ENCODE data around the gene KRT78. TPM values are rescaled to one million over a fixed set of nuclear protein-coding genes. Genes with fewer than 3 reads are reported as not detected.

KRT78 gene
- total RNA-seq, 1 experiment from 2014 or later, result 0.15 TPM

DNA sequence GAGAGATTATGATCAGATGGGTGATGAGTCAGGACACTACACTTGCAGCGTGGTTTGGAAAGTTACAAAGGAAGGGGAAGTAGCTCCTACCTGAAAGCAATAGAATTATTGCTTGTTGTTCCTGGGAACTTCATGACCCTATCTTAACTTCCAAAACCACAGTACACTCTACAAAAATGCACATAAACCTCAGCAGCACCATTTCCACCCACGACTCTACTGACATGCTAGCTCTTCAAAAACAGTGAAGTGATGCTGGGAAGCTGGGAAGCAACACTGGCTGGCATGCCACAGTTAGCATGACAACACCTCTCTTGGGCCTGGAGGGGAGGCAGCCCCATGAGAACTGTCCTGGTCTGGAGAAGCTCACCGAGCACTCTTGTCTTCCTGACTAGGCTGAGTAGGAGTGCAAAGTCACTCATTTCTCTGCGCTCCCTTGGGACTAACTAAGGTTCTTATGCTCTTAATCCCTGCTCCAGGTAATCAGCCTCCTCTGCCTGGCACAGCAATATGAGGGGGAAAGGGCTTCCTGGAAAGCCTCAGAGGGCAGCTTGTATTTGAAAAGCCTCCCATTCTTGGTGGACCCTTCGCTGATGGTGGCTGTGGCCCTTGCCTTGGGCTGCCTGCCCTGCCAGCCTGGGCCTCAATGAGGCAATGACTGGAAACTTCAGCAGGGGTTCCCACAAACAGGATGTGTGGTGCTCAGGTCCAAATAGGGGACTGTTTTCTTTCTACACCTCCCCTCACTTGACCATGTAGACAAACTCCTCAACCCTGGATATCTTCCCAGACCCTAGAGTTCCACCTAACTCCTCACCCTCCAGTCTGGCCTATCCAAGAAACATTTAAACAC is 54.1 kb downstream of the KRT78 start:
- Histone ChIP-seq H3K4me1 (ENCODE audit: insufficient read depth, low read length) (peaks cover 47% of the 10 kb centered on the region), H3K36me3 (ENCODE audit: low read depth, low read length) (no peaks in the 10 kb centered on the region), H3K27me3 (ENCODE audit: low read length) (no peaks in the 10 kb centered on the region), H3K9ac (ENCODE audit: low read length) (peak overlapping the region; percentile 71), H3K9me3 (ENCODE audit: low read length) (no peaks in the 10 kb centered on the region), H3K79me2 (ENCODE audit: low read length) (no peaks in the 10 kb centered on the region), H2AFZ (ENCODE audit: low read length) (no peak overlapping the region), H3K27ac (ENCODE audit: low read length) (peak overlapping the region; percentile 96), H4K20me1 (ENCODE audit: low read length) (no peaks in the 10 kb centered on the region), H3K9me2 (replicated peaks; ENCODE audit: low read length) (no peaks in the 10 kb centered on the region), H3F3A (ENCODE audit: low read length, unreplicated experiment) (no peaks in the 10 kb centered on the region), H3K4me3 (ENCODE audit: low read length) (no peak overlapping the region), H3K4me2 (ENCODE audit: low read length) (peak overlapping the region; percentile 32; the same call in 1 of the 2 replicates)
- ATAC-seq (peak; percentile 43), DNase-seq (peak; percentile 85)
- intact Hi-C loops (cut with micrococcal nuclease), result no loop called here
- BruUV-seq (replicated peaks), result no TSS peak
- ChIA-PET CTCF (interaction anchor here (1.0 kb wide), 1 partner anchor 85 kb away, joined by 7 read pairs; no protein-coding TSS in a partner anchor), POLR2A (ENCODE audit: unreplicated experiment) (no interaction called here)
- TF ChIP-seq EZH2 (IDR thresholded peaks at IDR 0.05; ENCODE audit: low read length, unreplicated experiment), result no peak
- TF ChIP-seq, protein P1, sequence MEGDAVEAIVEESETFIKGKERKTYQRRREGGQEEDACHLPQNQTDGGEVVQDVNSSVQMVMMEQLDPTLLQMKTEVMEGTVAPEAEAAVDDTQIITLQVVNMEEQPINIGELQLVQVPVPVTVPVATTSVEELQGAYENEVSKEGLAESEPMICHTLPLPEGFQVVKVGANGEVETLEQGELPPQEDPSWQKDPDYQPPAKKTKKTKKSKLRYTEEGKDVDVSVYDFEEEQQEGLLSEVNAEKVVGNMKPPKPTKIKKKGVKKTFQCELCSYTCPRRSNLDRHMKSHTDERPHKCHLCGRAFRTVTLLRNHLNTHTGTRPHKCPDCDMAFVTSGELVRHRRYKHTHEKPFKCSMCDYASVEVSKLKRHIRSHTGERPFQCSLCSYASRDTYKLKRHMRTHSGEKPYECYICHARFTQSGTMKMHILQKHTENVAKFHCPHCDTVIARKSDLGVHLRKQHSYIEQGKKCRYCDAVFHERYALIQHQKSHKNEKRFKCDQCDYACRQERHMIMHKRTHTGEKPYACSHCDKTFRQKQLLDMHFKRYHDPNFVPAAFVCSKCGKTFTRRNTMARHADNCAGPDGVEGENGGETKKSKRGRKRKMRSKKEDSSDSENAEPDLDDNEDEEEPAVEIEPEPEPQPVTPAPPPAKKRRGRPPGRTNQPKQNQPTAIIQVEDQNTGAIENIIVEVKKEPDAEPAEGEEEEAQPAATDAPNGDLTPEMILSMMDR (conservative IDR thresholded peaks at IDR 0.05; ENCODE audit: low read depth, low read length), result no peak
- no peak for TF ChIP-seq EZH2phosphoT487 (IDR thresholded peaks at IDR 0.05; ENCODE audit: borderline replicate concordance, low read length)

DNA sequence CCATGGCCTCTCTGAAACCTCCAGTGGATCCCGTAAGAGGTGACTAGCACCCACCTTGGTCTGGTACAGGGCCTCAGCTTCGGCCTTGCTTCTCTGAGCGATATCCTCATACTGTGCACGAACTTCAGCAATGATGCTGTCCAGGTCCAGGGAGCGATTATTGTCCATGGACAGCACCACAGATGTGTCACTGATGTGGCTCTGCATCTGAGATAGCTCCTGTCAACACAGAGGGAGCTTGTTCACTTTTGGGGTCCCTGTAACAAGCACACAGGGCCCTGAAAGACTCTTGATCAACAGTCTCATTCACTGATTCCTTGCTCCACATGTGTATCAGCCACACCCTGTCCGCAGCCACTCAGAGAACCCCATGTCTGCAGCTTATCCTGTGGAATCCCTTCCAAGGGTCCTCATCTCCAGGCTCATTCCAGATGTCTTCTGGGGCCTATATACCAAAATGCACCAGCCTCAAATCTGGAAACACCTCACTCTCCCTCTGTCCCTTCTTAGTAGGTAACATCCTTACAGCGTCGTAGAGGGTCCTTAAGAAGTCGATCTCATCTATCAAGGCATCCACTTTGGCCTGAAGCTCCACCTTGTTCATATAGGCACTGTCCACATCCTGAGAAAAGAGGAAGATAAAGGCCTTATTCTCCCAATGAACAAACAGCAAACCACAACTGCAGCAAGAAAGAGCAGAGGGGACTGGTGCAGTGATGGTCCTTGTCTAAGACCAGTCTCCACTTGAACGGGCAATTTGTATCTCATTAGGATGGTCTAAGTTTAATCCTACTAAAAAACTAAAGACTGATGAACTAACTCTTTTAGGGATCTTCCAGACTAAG is 56.4 kb downstream of the KRT78 start:
- BruUV-seq (replicated peaks), result no TSS peak
- CTCF ChIA-PET, result no interaction called here

More for the DNA sequence above, 56.4 kb downstream of the KRT78 start:
- H3K4me1 ChIP-seq (ENCODE audit: insufficient read depth, low read length), result peaks cover 25% of the 10 kb centered on the region
- no peaks in the 10 kb centered on the region for H3K9me2 ChIP-seq (replicated peaks; ENCODE audit: low read length)
- no peak overlapping the region for H3K9ac ChIP-seq (ENCODE audit: low read length)
- no peak overlapping the region for H2AFZ ChIP-seq (ENCODE audit: low read length)
- H3F3A ChIP-seq (ENCODE audit: low read length, unreplicated experiment), result no peaks in the 10 kb centered on the region
- no peaks in the 10 kb centered on the region for H4K20me1 ChIP-seq (ENCODE audit: low read length)
- ATAC-seq (no peak), DNase-seq (no peak)
- H3K36me3 ChIP-seq (ENCODE audit: low read depth, low read length), result no peaks in the 10 kb centered on the region
- no peak overlapping the region for H3K4me2 ChIP-seq (ENCODE audit: low read length)
- no peaks in the 10 kb centered on the region for H3K9me3 ChIP-seq (ENCODE audit: low read length)
- H3K27me3 ChIP-seq (ENCODE audit: low read length), result no peaks in the 10 kb centered on the region
- intact Hi-C loops (cut with micrococcal nuclease), result no loop called here
- H3K4me3 ChIP-seq (ENCODE audit: low read length), result no peak overlapping the region
- no peak overlapping the region for H3K27ac ChIP-seq (ENCODE audit: low read length)
- H3K79me2 ChIP-seq (ENCODE audit: low read length), result no peaks in the 10 kb centered on the region
- POLR2A ChIA-PET (ENCODE audit: unreplicated experiment), result interaction anchor here (0.6 kb wide), 1 partner anchor 83 kb away, joined by 5 read pairs; no protein-coding TSS in a partner anchor
- TF ChIP-seq EZH2 (IDR thresholded peaks at IDR 0.05; ENCODE audit: low read length, unreplicated experiment), result no peak
- no peak for TF ChIP-seq EZH2phosphoT487 (IDR thresholded peaks at IDR 0.05; ENCODE audit: borderline replicate concordance, low read length)
- TF ChIP-seq, protein P1 (conservative IDR thresholded peaks at IDR 0.05; ENCODE audit: low read depth, low read length), result no peak
